ENCODE measurements around the gene POLR3B.

DNA sequence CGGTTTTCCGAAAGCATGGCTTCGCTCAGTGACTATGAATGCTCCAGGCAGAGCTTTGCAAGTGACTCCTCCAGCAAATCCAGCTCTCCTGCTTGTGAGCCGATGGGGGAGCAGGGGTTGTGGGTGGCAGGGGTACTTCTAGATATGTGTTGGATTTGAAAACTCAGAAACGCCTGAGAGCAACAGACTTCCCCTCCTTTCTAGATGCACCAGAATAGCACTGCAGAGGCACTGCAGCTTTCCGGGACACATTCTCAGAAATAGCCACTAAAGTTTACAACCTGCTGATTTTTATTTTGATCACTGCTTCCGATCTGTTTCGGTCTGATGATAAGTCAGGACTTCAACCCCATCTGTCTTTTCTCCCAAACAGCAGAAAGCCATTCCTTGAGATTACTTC lies 46.4 kb upstream of the POLR3B start:
- TF ChIP-seq, protein P1, sequence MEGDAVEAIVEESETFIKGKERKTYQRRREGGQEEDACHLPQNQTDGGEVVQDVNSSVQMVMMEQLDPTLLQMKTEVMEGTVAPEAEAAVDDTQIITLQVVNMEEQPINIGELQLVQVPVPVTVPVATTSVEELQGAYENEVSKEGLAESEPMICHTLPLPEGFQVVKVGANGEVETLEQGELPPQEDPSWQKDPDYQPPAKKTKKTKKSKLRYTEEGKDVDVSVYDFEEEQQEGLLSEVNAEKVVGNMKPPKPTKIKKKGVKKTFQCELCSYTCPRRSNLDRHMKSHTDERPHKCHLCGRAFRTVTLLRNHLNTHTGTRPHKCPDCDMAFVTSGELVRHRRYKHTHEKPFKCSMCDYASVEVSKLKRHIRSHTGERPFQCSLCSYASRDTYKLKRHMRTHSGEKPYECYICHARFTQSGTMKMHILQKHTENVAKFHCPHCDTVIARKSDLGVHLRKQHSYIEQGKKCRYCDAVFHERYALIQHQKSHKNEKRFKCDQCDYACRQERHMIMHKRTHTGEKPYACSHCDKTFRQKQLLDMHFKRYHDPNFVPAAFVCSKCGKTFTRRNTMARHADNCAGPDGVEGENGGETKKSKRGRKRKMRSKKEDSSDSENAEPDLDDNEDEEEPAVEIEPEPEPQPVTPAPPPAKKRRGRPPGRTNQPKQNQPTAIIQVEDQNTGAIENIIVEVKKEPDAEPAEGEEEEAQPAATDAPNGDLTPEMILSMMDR (IDR thresholded peaks at IDR 0.05), result no peak
- TF ChIP-seq POLR2A (IDR thresholded peaks at IDR 0.05), result no peak
